A549 (cell line): Measurements from ENCODE around the gene IZUMO2. TPM values are rescaled to one million over a fixed set of nuclear protein-coding genes. Genes with fewer than 3 reads are reported as not detected.

Experiments used
- ATAC-seq, 2 experiments: fragments of 200-7000 bp in 1 of 2; fragments of >200 bp in 1 of 2; cut with Nextera tagmentation in 1 of 2; cut with Tn5 transposase in 1 of 2; 3 replicates each; pipeline versions ENCODE4 v1.8.0 to v1.9.1; 2018 to 2020; ENCODE audit warnings: mild to moderate bottlenecking in 1 of 2, moderate library complexity in 1 of 2
- CTCF ChIA-PET: fragments of 300-600 bp; sonication (Branson Sonifier 250); formaldehyde crosslinking; extraction: SDS; loops from one replicate; lab custom pipeline; 2021; ENCODE audit warnings: antibody characterized with exemption, inconsistent platforms; lab: Yijun Ruan, JAX
- POLR2A ChIA-PET: fragments of 350-600 bp; formaldehyde crosslinking; extraction: SDS; loops from one replicate; lab custom pipeline; 2021; ENCODE audit warnings: antibody characterized with exemption, inconsistent platforms; lab: Yijun Ruan, JAX
- DNase-seq, 2 experiments: peaks; one replicate each; pipeline versions ENCODE4 v3.0.0 to v3.0.0-alpha.2; 2011 to 2016; ENCODE audit warnings: low read depth in 1 of 2, low spot score in 1 of 2
- FAIRE-seq: peaks from 2 replicates; lab custom pipeline; 2011; peaks lifted over from hg19 to GRCh38; lab: Jason Lieb, UNC
- H3K27ac ChIP-seq, 2 experiments: fragments of >200 bp; sonication (Bioruptor Twin); formaldehyde crosslinking; 3 replicates each; pipeline ENCODE4 v1.5.1; 2016 to 2017
- H3K4me1 ChIP-seq: fragments of >200 bp; sonication (Bioruptor Twin); formaldehyde crosslinking; 3 replicates; pipeline ENCODE4 v1.6.1; 2016
- H3K4me2 ChIP-seq: fragments of >200 bp; sonication (Bioruptor Twin); formaldehyde crosslinking; 3 replicates; pipeline ENCODE4 v1.6.1; 2016
- H3K4me3 ChIP-seq: fragments of >200 bp; sonication (Bioruptor Twin); formaldehyde crosslinking; 3 replicates; pipeline ENCODE4 v1.5.1; 2016
- H3K9me3 ChIP-seq: fragments of >200 bp; sonication (Bioruptor Twin); formaldehyde crosslinking; 3 replicates; pipeline ENCODE4 v1.6.1; 2016
- CBX2 ChIP-seq: fragments of 200-600 bp; sonication (generic); IDR thresholded peaks from 2 replicates; pipeline ENCODE4 v1.6.1; 2016; ENCODE audit warnings: low read depth, mild to moderate bottlenecking, borderline replicate concordance
- CBX8 ChIP-seq: fragments of 200-600 bp; sonication (generic); IDR thresholded peaks from 2 replicates; pipeline ENCODE4 v1.6.1; 2016
- CHD2 ChIP-seq: fragments of 150-350 bp; IDR thresholded peaks from 2 replicates; pipeline ENCODE4 v1.6.1; 2014; ENCODE audit warnings: low read length; ENCODE audit not compliant: partially characterized antibody
- ESRRA ChIP-seq: fragments of 150-350 bp; IDR thresholded peaks from 2 replicates; pipeline ENCODE4 v1.6.1; 2014; ENCODE audit warnings: mild to moderate bottlenecking, low read length, borderline replicate concordance
- FOSL2 ChIP-seq, 2 experiments: fragments of 450-650 bp in 1 of 2; fragments of >200 bp in 1 of 2; sonication (Bioruptor Twin) in 1 of 2; formaldehyde crosslinking; IDR thresholded peaks; 2 replicates each; pipeline versions ENCODE4 v1.5.0 to v1.6.1; 2016 to 2020; ENCODE audit warnings: mild to moderate bottlenecking in 1 of 2, moderate library complexity in 1 of 2
- GATA3 ChIP-seq: IDR thresholded peaks from 2 replicates; pipeline ENCODE4 v1.6.1; 2012; ENCODE audit warnings: borderline replicate concordance
- HOXB5 ChIP-seq: fragments of 250-450 bp; sonication (Bioruptor Pico); IDR thresholded peaks from 2 replicates; pipeline ENCODE4 v1.5.0; 2020; ENCODE audit warnings: mild to moderate bottlenecking, moderate library complexity
- JUN ChIP-seq, 2 experiments: fragments of >200 bp; sonication (Bioruptor Twin); formaldehyde crosslinking; IDR thresholded peaks; 2 replicates in 1 of 2; 3 replicates in 1 of 2; pipeline ENCODE4 v1.6.1; 2016 to 2017
- JUNB ChIP-seq: fragments of >200 bp; sonication (Bioruptor Twin); formaldehyde crosslinking; IDR thresholded peaks from 2 replicates; pipeline ENCODE4 v1.6.1; 2016
- NFE2L2 ChIP-seq: fragments of 150-350 bp; conservative IDR thresholded peaks from 2 replicates; pipeline ENCODE4 v1.6.1; 2014; ENCODE audit warnings: low read length
- NPAS2 ChIP-seq: fragments of 250-450 bp; sonication (Bioruptor Pico); IDR thresholded peaks from 2 replicates; pipeline ENCODE4 v1.8.0; 2022; ENCODE audit warnings: mild to moderate bottlenecking, moderate library complexity, borderline replicate concordance
- POLR2AphosphoS2 ChIP-seq: conservative IDR thresholded peaks from 2 replicates; pipeline ENCODE4 v1.6.1; 2012; ENCODE audit warnings: low read length, improper control_type of control experiment, inconsistent platforms
- RAD21 ChIP-seq, 2 experiments: fragments of >200 bp in 1 of 2; sonication (Bioruptor Twin) in 1 of 2; formaldehyde crosslinking in 1 of 2; IDR thresholded peaks in 1 of 2; conservative IDR thresholded peaks in 1 of 2; 2 replicates in 1 of 2; 3 replicates in 1 of 2; pipeline ENCODE4 v1.6.1; 2012 to 2018; ENCODE audit warnings: inconsistent platforms in 1 of 2
- RARB ChIP-seq: fragments of 250-450 bp; sonication (Bioruptor Pico); IDR thresholded peaks from 2 replicates; pipeline ENCODE4 v1.8.0; 2021; ENCODE audit warnings: mild to moderate bottlenecking, moderate library complexity
- SREBF2 ChIP-seq: fragments of 450-650 bp; IDR thresholded peaks from 2 replicates; pipeline ENCODE4 v1.6.1; 2014; ENCODE audit warnings: mild to moderate bottlenecking, moderate library complexity
- TFCP2L1 ChIP-seq: fragments of 250-450 bp; sonication (Bioruptor Pico); IDR thresholded peaks from 2 replicates; pipeline ENCODE4 v1.5.0; 2021; ENCODE audit warnings: mild to moderate bottlenecking
- TP53 ChIP-seq: fragments of 250-450 bp; sonication (Bioruptor Pico); IDR thresholded peaks from 2 replicates; pipeline ENCODE4 v1.5.0; 2021; ENCODE audit warnings: mild to moderate bottlenecking, moderate library complexity
- ZC3H11A ChIP-seq: fragments of 450-650 bp; IDR thresholded peaks from 2 replicates; pipeline ENCODE4 v1.6.1; 2014; ENCODE audit warnings: antibody characterized with exemption, mild to moderate bottlenecking
- ZNF302 ChIP-seq: fragments of 250-450 bp; sonication (Bioruptor Pico); IDR thresholded peaks from 2 replicates; pipeline ENCODE4 v1.9.0; 2021; ENCODE audit warnings: inconsistent platforms, mild to moderate bottlenecking, moderate library complexity
- ZSCAN20 ChIP-seq: fragments of 250-450 bp; sonication (Bioruptor Pico); IDR thresholded peaks from 2 replicates; pipeline ENCODE4 v1.8.0; 2022; ENCODE audit warnings: mild to moderate bottlenecking, moderate library complexity
- WGBS: methylation state at CpG from one replicate; pipeline ENCODE4 v1.1.6; 2017; ENCODE audit errors: missing lambda C conversion rate; 5-methylcytosine and 5-hydroxymethylcytosine counted together
- polyA plus RNA-seq, 4 experiments: library from polyadenylated mRNA; depleted of rRNA in 3 of 4; stranded (reverse); fragments of >200 nt; fragmentation: RNase III in 1 of 4; extraction: RNeasy Plus Mini Kit Qiagen cat#74134 plus additional on column Dnase treatment in 1 of 4; gene quantifications; 2 replicates in 3 of 4; 3 replicates in 1 of 4; pipeline ENCODE4 v1.2.3, GENCODE V29; 2011 to 2017
- TF ChIP-seq, protein P1 (sequence below): fragments of >200 bp; sonication (Bioruptor Twin); formaldehyde crosslinking; IDR thresholded peaks from 3 replicates; pipeline ENCODE4 v1.6.1; 2016
- TF ChIP-seq, protein P2 (sequence below): fragments of >200 bp; sonication (Bioruptor Twin); formaldehyde crosslinking; IDR thresholded peaks from 3 replicates; pipeline ENCODE4 v1.5.1; 2016
- TF ChIP-seq, protein P3 (sequence below): fragments of 150-350 bp; IDR thresholded peaks from 2 replicates; pipeline ENCODE4 v1.6.1; 2014; ENCODE audit warnings: low read depth, mild to moderate bottlenecking, low read length
- TF ChIP-seq, protein P4 (sequence below): fragments of 250-450 bp; sonication (Bioruptor Pico); IDR thresholded peaks from 2 replicates; pipeline ENCODE4 v1.5.0; 2020; ENCODE audit warnings: low read depth, mild to moderate bottlenecking, moderate library complexity
- TF ChIP-seq, protein P5 (sequence below): fragments of >200 bp; sonication (Bioruptor Twin); formaldehyde crosslinking; IDR thresholded peaks from 2 replicates; pipeline ENCODE4 v1.6.1; 2016

Gene IZUMO2
- polyA plus RNA-seq, 2 of the 4 experiments (the other 2 are of a cell fraction) = not detected

DNA sequence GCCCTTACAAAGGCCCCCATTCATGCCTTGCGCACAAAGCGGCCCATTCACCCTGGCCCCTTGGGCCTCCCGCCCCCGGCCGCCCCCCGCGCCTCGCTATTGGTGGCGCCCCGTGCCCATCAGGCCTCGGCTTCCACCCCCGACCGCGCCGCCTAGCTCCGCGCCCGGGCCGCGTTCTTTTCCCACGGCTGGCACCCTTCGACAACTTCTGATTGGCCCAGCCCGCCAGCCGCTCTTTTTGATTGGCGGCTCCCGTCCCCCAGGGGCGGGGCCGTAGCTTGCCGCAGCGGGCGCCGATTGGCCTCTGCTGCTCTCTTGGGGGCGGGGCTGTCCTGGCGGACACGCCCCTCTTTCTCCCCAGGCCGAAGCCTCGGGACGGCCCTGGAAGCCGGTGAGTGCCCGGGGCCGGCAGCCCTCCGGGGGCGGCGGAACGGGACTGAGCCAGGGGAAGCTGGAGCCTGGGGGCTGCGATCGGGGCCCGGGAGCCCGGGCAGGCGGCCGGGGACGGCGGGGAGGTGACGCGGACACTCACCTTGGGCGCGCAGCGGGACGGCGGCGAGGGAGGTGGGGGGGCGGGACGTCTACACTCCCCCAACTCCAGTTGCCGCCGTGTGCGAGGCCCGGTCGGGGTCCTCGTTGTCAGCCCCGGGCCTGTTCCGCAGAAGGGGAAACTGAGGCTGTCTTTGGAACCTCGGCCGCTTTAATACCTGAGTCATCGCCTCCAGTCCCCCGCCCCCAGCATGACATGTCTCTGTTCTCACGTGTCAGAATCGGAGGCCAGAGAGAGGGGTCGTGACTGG, 40.4 kb upstream of the IZUMO2 start, which contains the start of gene MYH14 (continued):
- TF ChIP-seq TFCP2L1 (no peak), RARB (no peak), FOSL2 (IDR thresholded peaks at IDR 0.05) (no peak), FOSL2 (CRISPR knock-in tag; IDR thresholded peaks at IDR 0.05) (peak; percentile 58; the same call in 1 of the 2 replicates)

DNA sequence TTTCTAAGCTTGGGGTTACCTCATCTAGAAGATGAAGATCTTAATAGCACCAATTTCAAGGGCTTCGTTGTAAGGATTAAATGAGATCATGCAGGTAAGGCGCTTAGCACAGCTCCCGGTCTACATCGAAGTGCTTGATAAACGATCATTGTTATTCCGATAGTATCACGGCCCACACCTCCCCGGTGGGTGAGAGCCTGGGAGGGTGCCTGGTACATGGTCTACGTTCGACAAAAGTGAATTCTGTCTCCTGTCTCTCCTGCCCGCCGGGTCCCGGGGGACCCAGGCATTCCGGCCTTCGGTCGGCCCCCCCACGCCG, 39.8 kb upstream of the IZUMO2 start:
- CTCF ChIA-PET = interaction anchor here (2.5 kb wide), 1 partner anchor 55 kb away, joined by 10 read pairs; no protein-coding TSS in a partner anchor
- H3K9me3 ChIP-seq = no peaks in the 10 kb centered on the region
- H3K4me3 ChIP-seq = peak overlapping the region; percentile 53
- ATAC-seq = no peak; a peak in 1 of 6 replicates
- TF ChIP-seq ESRRA (no peak), TFCP2L1 (no peak), JUN (IDR thresholded peaks at IDR 0.05) (no peak), RAD21 (conservative IDR thresholded peaks at IDR 0.05 in 1 of 2, IDR thresholded peaks at IDR 0.05 in 1 of 2) (no peak), GATA3 (no peak), HOXB5 (CRISPR knock-in tag) (no peak)
- TF ChIP-seq, all 56 proteins: peak for 0
- POLR2A ChIA-PET = interaction anchor here (0.6 to 1.0 kb wide), 2 partner anchors 13 to 130 kb away, joined by 3 to 4 read pairs; no protein-coding TSS in a partner anchor
- no peak overlapping the region for H3K27ac ChIP-seq
- 0 out of 3 replicates have a peak, but pooled peaks cover 3% of the 10 kb centered on the region for H3K4me1 ChIP-seq
- FAIRE-seq (no peak), DNase-seq (no peak)
- H3K4me2 ChIP-seq = peak overlapping the region; percentile 78
- WGBS = 50% methylated on average over 14 of the region's 18 CpGs

DNA sequence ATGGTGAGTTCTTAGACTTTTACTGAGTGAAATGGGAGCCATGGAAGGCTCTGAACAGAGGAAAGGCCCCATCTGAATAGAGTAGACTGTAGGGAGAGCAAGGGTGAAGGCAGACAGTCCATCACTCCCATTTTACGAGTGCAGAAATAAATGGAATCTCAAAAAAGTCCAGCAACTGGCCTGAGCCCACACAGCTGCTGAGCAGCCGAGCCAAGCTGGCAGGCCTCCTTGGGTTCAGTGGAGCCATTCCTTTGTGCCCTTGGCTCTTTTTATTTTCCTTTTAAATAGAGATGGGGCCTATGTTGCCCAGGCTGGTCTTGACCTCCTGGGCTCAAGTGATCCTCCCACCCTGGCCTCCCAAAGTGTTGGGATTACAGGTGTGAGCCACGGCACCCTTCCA, 39.3 kb upstream of the IZUMO2 start:
- H3K4me2 ChIP-seq = no peak overlapping the region; the same call in 2 of the 3 replicates

DNA sequence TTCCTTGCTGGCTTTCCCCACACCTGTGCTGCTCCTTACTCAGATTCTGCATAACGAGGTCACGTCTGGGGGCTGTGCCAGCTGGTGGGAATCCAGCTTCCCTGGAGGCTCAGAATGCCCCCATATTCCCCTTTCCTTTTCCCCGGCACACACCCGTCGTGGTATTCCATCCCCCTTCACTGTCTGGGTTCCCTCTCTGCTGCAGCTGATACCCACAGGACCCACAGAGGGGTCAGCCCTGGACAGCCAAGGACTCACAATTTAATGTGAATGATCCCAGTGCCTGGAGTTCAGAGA, 36.1 kb upstream of the IZUMO2 start:
- Histone ChIP-seq H3K27ac (no peak overlapping the region), H3K4me3 (no peak overlapping the region), H3K9me3 (no peaks in the 10 kb centered on the region), H3K4me2 (no peak overlapping the region), H3K4me1 (0 out of 3 replicates have a peak, but pooled peaks cover 3% of the 10 kb centered on the region)
- ChIA-PET POLR2A (no interaction called here), CTCF (interaction anchor here (0.6 to 2.5 kb wide), 7 partner anchors 11 to 129 kb away, joined by 3 to 7 read pairs (median 3); partner anchors contain the start of gene KCNC3)
- ATAC-seq (no peak), DNase-seq (no peak), FAIRE-seq (no peak)
- TF ChIP-seq, protein P1, sequence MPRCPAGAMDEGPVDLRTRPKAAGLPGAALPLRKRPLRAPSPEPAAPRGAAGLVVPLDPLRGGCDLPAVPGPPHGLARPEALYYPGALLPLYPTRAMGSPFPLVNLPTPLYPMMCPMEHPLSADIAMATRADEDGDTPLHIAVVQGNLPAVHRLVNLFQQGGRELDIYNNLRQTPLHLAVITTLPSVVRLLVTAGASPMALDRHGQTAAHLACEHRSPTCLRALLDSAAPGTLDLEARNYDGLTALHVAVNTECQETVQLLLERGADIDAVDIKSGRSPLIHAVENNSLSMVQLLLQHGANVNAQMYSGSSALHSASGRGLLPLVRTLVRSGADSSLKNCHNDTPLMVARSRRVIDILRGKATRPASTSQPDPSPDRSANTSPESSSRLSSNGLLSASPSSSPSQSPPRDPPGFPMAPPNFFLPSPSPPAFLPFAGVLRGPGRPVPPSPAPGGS = no peak
- TF ChIP-seq SREBF2 = no peak
- TF ChIP-seq ZSCAN20 (CRISPR knock-in tag) = no peak
- TF ChIP-seq RARB = no peak
- TF ChIP-seq, protein P2, sequence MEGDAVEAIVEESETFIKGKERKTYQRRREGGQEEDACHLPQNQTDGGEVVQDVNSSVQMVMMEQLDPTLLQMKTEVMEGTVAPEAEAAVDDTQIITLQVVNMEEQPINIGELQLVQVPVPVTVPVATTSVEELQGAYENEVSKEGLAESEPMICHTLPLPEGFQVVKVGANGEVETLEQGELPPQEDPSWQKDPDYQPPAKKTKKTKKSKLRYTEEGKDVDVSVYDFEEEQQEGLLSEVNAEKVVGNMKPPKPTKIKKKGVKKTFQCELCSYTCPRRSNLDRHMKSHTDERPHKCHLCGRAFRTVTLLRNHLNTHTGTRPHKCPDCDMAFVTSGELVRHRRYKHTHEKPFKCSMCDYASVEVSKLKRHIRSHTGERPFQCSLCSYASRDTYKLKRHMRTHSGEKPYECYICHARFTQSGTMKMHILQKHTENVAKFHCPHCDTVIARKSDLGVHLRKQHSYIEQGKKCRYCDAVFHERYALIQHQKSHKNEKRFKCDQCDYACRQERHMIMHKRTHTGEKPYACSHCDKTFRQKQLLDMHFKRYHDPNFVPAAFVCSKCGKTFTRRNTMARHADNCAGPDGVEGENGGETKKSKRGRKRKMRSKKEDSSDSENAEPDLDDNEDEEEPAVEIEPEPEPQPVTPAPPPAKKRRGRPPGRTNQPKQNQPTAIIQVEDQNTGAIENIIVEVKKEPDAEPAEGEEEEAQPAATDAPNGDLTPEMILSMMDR = no peak
- TF ChIP-seq, protein P3, sequence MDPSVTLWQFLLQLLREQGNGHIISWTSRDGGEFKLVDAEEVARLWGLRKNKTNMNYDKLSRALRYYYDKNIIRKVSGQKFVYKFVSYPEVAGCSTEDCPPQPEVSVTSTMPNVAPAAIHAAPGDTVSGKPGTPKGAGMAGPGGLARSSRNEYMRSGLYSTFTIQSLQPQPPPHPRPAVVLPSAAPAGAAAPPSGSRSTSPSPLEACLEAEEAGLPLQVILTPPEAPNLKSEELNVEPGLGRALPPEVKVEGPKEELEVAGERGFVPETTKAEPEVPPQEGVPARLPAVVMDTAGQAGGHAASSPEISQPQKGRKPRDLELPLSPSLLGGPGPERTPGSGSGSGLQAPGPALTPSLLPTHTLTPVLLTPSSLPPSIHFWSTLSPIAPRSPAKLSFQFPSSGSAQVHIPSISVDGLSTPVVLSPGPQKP = no peak
- TF ChIP-seq POLR2AphosphoS2 = no peak
- no peak for TF ChIP-seq CBX2
- TF ChIP-seq ZNF302 = no peak
- TF ChIP-seq, protein P4, sequence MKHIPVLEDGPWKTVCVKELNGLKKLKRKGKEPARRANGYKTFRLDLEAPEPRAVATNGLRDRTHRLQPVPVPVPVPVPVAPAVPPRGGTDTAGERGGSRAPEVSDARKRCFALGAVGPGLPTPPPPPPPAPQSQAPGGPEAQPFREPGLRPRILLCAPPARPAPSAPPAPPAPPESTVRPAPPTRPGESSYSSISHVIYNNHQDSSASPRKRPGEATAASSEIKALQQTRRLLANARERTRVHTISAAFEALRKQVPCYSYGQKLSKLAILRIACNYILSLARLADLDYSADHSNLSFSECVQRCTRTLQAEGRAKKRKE (CRISPR knock-in tag) = no peak
- no peak for TF ChIP-seq NFE2L2
- 14% methylated on average over 5 of the region's 5 CpGs for WGBS

More for the DNA sequence above, 39.3 kb upstream of the IZUMO2 start:
- Histone ChIP-seq H3K4me3 (no peak overlapping the region), H3K4me1 (0 out of 3 replicates have a peak, but pooled peaks cover 3% of the 10 kb centered on the region), H3K27ac (no peak overlapping the region), H3K9me3 (no peaks in the 10 kb centered on the region)
- ChIA-PET CTCF (interaction anchor here (1.5 to 2.5 kb wide), 2 partner anchors 10 to 55 kb away, joined by 4 to 10 read pairs; no protein-coding TSS in a partner anchor), POLR2A (no interaction called here)
- ATAC-seq = no peak
- 90% methylated on average over 3 of the region's 3 CpGs for WGBS
- no peak for FAIRE-seq
- DNase-seq = no peak
- no peak for TF ChIP-seq RARB
- no peak for TF ChIP-seq ZC3H11A
- TF ChIP-seq TP53 (CRISPR knock-in tag) = no peak
- no peak for TF ChIP-seq JUNB
- TF ChIP-seq, protein P5, sequence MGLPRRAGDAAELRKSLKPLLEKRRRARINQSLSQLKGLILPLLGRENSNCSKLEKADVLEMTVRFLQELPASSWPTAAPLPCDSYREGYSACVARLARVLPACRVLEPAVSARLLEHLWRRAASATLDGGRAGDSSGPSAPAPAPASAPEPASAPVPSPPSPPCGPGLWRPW = no peak
- TF ChIP-seq POLR2AphosphoS2 = no peak
- TF ChIP-seq CHD2 = no peak
- no peak for TF ChIP-seq FOSL2 (IDR thresholded peaks at IDR 0.05)
- no peak for TF ChIP-seq FOSL2 (CRISPR knock-in tag; IDR thresholded peaks at IDR 0.05)
- TF ChIP-seq NPAS2 (CRISPR knock-in tag) = no peak
- no peak for TF ChIP-seq CBX8
- TF ChIP-seq, protein P4 (CRISPR knock-in tag) = no peak
